ENCODE data around the gene ARHGAP15.

Gene ARHGAP15

GRCh38 chr2:143176606-143177005, 47.4 kb downstream of the ARHGAP15 start:
- DNase-seq, result no peak

GRCh38 chr2:143177096-143177786, 48.0 kb downstream of the ARHGAP15 start:
- no peak for DNase-seq

GRCh38 chr2:143181494-143181893, 52.3 kb downstream of the ARHGAP15 start:
- no peak for DNase-seq

- DNase-seq, result no peak
Measured at GRCh38 chr2:143182649-143183048, 53.4 kb downstream of the ARHGAP15 start.

GRCh38 chr2:143183804-143184463, 54.7 kb downstream of the ARHGAP15 start:
- DNase-seq, result no peak

GRCh38 chr2:143186876-143187275, 57.7 kb downstream of the ARHGAP15 start:
- DNase-seq, result no peak

GRCh38 chr2:143190431-143190830, 61.2 kb downstream of the ARHGAP15 start:
- no peak for DNase-seq

GRCh38 chr2:143192106-143192505, 62.9 kb downstream of the ARHGAP15 start:
- DNase-seq, result no peak

GRCh38 chr2:143192716-143193115, 63.5 kb downstream of the ARHGAP15 start:
- no peak for DNase-seq

- DNase-seq, result no peak
Measured at GRCh38 chr2:143193121-143193520, 63.9 kb downstream of the ARHGAP15 start.

GRCh38 chr2:143195511-143195910, 66.3 kb downstream of the ARHGAP15 start:
- DNase-seq, result no peak

- no peak for DNase-seq
Measured at GRCh38 chr2:143204062-143204461, 74.8 kb downstream of the ARHGAP15 start.

GRCh38 chr2:143205106-143205764, 76.0 kb downstream of the ARHGAP15 start:
- DNase-seq, result no peak

- no peak for DNase-seq
Measured at GRCh38 chr2:143209570-143210445, 80.6 kb downstream of the ARHGAP15 start.

GRCh38 chr2:143210446-143210819, 81.2 kb downstream of the ARHGAP15 start:
- no peak for DNase-seq

- no peak for DNase-seq
Measured at GRCh38 chr2:143217512-143218115, 88.4 kb downstream of the ARHGAP15 start.

- DNase-seq, result no peak
Measured at GRCh38 chr2:143218621-143219020, 89.4 kb downstream of the ARHGAP15 start.

GRCh38 chr2:143219266-143219665, 90.0 kb downstream of the ARHGAP15 start:
- no peak for DNase-seq

GRCh38 chr2:143223556-143223955, 94.3 kb downstream of the ARHGAP15 start:
- DNase-seq, result no peak

- DNase-seq, result no peak
Measured at GRCh38 chr2:143225931-143226330, 96.7 kb downstream of the ARHGAP15 start.

- DNase-seq, result no peak
Measured at GRCh38 chr2:143226714-143227541, 97.7 kb downstream of the ARHGAP15 start.

GRCh38 chr2:143229411-143229810, 100.2 kb downstream of the ARHGAP15 start:
- no peak for DNase-seq
